Stimulated activated CD4-positive, alpha-beta T cell treated with anti-CD3 and anti-CD28 coated beads, TNF-alpha, amount 100 ng/mL, for 4 hours (primary cell): ENCODE results near the gene FUT6.

Experiments used
- DNase-seq, 3 experiments: peaks; one replicate each; pipeline ENCODE4 v3.0.0-alpha.2; 2020; ENCODE audit warnings: low read depth in 3 of 3

Gene FUT6

GRCh38 chr19:5827891-5828660 lies 11.4 kb downstream of the FUT6 start:
- DNase-seq = peak; percentile 86 to 92 (median 91)

- DNase-seq = no peak
Measured at GRCh38 chr19:5827342-5827890, 12.1 kb downstream of the FUT6 start.

GRCh38 chr19:5826531-5827341 lies 12.8 kb downstream of the FUT6 start:
- no peak for DNase-seq

- no peak for DNase-seq
Measured at GRCh38 chr19:5825178-5825577, 14.3 kb downstream of the FUT6 start.

GRCh38 chr19:5824751-5825150 lies 14.8 kb downstream of the FUT6 start:
- no peak for DNase-seq

- no peak for DNase-seq
Measured at GRCh38 chr19:5823579-5824281, 15.8 kb downstream of the FUT6 start.

- no peak for DNase-seq
Measured at GRCh38 chr19:5822181-5822844, 17.2 kb downstream of the FUT6 start.

GRCh38 chr19:5821521-5822180 lies 17.9 kb downstream of the FUT6 start:
- DNase-seq = no peak

GRCh38 chr19:5820785-5821184 lies 18.7 kb downstream of the FUT6 start:
- no peak for DNase-seq

GRCh38 chr19:5818594-5818993 lies 20.9 kb downstream of the FUT6 start:
- DNase-seq = no peak

- no peak for DNase-seq
Measured at GRCh38 chr19:5817218-5817617, 22.3 kb downstream of the FUT6 start.

GRCh38 chr19:5814852-5815246 lies 24.7 kb downstream of the FUT6 start:
- DNase-seq = no peak

- DNase-seq = no peak
Measured at GRCh38 chr19:5814123-5814851, 25.2 kb downstream of the FUT6 start.

- no peak for DNase-seq
Measured at GRCh38 chr19:5811117-5811516, 28.4 kb downstream of the FUT6 start.

GRCh38 chr19:5809469-5809868 lies 30.0 kb downstream of the FUT6 start:
- DNase-seq = no peak

- no peak for DNase-seq
Measured at GRCh38 chr19:5809053-5809452, 30.4 kb downstream of the FUT6 start.

GRCh38 chr19:5808120-5808816 lies 31.2 kb downstream of the FUT6 start:
- no peak for DNase-seq

- DNase-seq = no peak
Measured at GRCh38 chr19:5806905-5807304, 32.6 kb downstream of the FUT6 start.

- no peak for DNase-seq
Measured at GRCh38 chr19:5806133-5806489, 33.4 kb downstream of the FUT6 start.
